ENCODE data around the gene STON1. TPM values are rescaled to one million over a fixed set of nuclear protein-coding genes. Genes with fewer than 3 reads are reported as not detected.
"Not testable (repeated sequence)": the region's sequence is repeated elsewhere in the genome, so short reads cannot be mapped to it uniquely, and the experiment has no call there.

The STON1 gene
- total RNA-seq, 1 experiment from 2014 or later: 1.5 TPM

- no peak for DNase-seq
- ChIA-PET CTCF (no interaction called here), POLR2A (no interaction called here)
- H3K27ac Mint-ChIP-seq (ENCODE audit: unreplicated experiment): no peak overlapping the region
- H3K36me3 ChIP-seq (ENCODE audit: control insufficient read depth, insufficient read depth, low read length): no peaks in the 10 kb centered on the region
- no TSS peak for BruUV-seq (replicated peaks)
- H3K27me3 ChIP-seq (replicated peaks; ENCODE audit: control insufficient read depth, insufficient read depth, low read length): no peaks in the 10 kb centered on the region
- no peaks in the 10 kb centered on the region for H3K27me3 Mint-ChIP-seq (ENCODE audit: insufficient read depth, unreplicated experiment)
- H3K4me1 Mint-ChIP-seq (ENCODE audit: low read depth, unreplicated experiment): no peaks in the 10 kb centered on the region
- no peak overlapping the region for H3K4me3 ChIP-seq (ENCODE audit: low read depth, low read length)
- peaks cover 11% of the 10 kb centered on the region for H3K9me3 Mint-ChIP-seq (ENCODE audit: unreplicated experiment)
- no peak overlapping the region for H3K4me3 Mint-ChIP-seq (ENCODE audit: unreplicated experiment)
- no peaks in the 10 kb centered on the region for H3K4me1 ChIP-seq
- intact Hi-C loops (cut with micrococcal nuclease; ENCODE audit: unreplicated experiment): no loop called here
- no peaks in the 10 kb centered on the region for H3K36me3 Mint-ChIP-seq (ENCODE audit: insufficient read depth, unreplicated experiment)
- TF ChIP-seq CTCF (IDR thresholded peaks at IDR 0.05; ENCODE audit: insufficient read depth in 1 of 2, low read depth in 1 of 2, low read length in 1 of 2, severe bottlenecking in 1 of 2, unreplicated experiment in 1 of 2): no peak
- H3K9me3 ChIP-seq: no peaks in the 10 kb centered on the region
These were observed 21.6 kb downstream of the STON1 start for GRCh38 chr2:48551548-48551947.

GRCh38 chr2:48555071-48555470 is 25.1 kb downstream of the STON1 start:
- H3K9me3 Mint-ChIP-seq (ENCODE audit: unreplicated experiment): peaks cover 11% of the 10 kb centered on the region
- intact Hi-C loops (cut with micrococcal nuclease; ENCODE audit: unreplicated experiment); H3K36me3 Mint-ChIP-seq (ENCODE audit: insufficient read depth, unreplicated experiment); H3K4me1 ChIP-seq; H3K27me3 Mint-ChIP-seq (ENCODE audit: insufficient read depth, unreplicated experiment); BruUV-seq (replicated peaks); H3K4me3 Mint-ChIP-seq (ENCODE audit: unreplicated experiment); H3K27ac Mint-ChIP-seq (ENCODE audit: unreplicated experiment); H3K4me3 ChIP-seq (ENCODE audit: low read depth, low read length); H3K36me3 ChIP-seq (ENCODE audit: control insufficient read depth, insufficient read depth, low read length); CTCF ChIA-PET; H3K4me1 Mint-ChIP-seq (ENCODE audit: low read depth, unreplicated experiment); DNase-seq; H3K27me3 ChIP-seq (replicated peaks; ENCODE audit: control insufficient read depth, insufficient read depth, low read length); POLR2A ChIA-PET; H3K9me3 ChIP-seq: not testable (repeated sequence)

- Histone ChIP-seq H3K27me3 (replicated peaks; ENCODE audit: control insufficient read depth, insufficient read depth, low read length) (no peaks in the 10 kb centered on the region), H3K4me3 (ENCODE audit: low read depth, low read length) (no peak overlapping the region), H3K9me3 (no peaks in the 10 kb centered on the region), H3K4me1 (no peaks in the 10 kb centered on the region), H3K36me3 (ENCODE audit: control insufficient read depth, insufficient read depth, low read length) (no peaks in the 10 kb centered on the region)
- intact Hi-C loops (cut with micrococcal nuclease; ENCODE audit: unreplicated experiment): no loop called here
- Mint-ChIP-seq H3K4me1 (ENCODE audit: low read depth, unreplicated experiment) (peaks cover 5% of the 10 kb centered on the region), H3K27me3 (ENCODE audit: insufficient read depth, unreplicated experiment) (no peaks in the 10 kb centered on the region), H3K4me3 (ENCODE audit: unreplicated experiment) (no peak overlapping the region), H3K9me3 (ENCODE audit: unreplicated experiment) (peaks cover 4% of the 10 kb centered on the region), H3K36me3 (ENCODE audit: insufficient read depth, unreplicated experiment) (no peaks in the 10 kb centered on the region), H3K27ac (ENCODE audit: unreplicated experiment) (no peak overlapping the region)
- ChIA-PET POLR2A (no interaction called here), CTCF (no interaction called here)
- BruUV-seq (replicated peaks): no TSS peak
- no peak for DNase-seq
- no peak for TF ChIP-seq CTCF (IDR thresholded peaks at IDR 0.05; ENCODE audit: insufficient read depth in 1 of 2, low read depth in 1 of 2, low read length in 1 of 2, severe bottlenecking in 1 of 2, unreplicated experiment in 1 of 2)
These were observed 28.5 kb downstream of the STON1 start for GRCh38 chr2:48558456-48558855.

- Histone ChIP-seq H3K4me1 (no peaks in the 10 kb centered on the region), H3K4me3 (ENCODE audit: low read depth, low read length) (no peak overlapping the region), H3K27me3 (replicated peaks; ENCODE audit: control insufficient read depth, insufficient read depth, low read length) (no peaks in the 10 kb centered on the region), H3K9me3 (no peaks in the 10 kb centered on the region), H3K36me3 (ENCODE audit: control insufficient read depth, insufficient read depth, low read length) (no peaks in the 10 kb centered on the region)
- DNase-seq: no peak
- Mint-ChIP-seq H3K36me3 (ENCODE audit: insufficient read depth, unreplicated experiment) (no peaks in the 10 kb centered on the region), H3K9me3 (ENCODE audit: unreplicated experiment) (peaks cover 10% of the 10 kb centered on the region), H3K4me3 (ENCODE audit: unreplicated experiment) (no peak overlapping the region), H3K27ac (ENCODE audit: unreplicated experiment) (no peak overlapping the region), H3K4me1 (ENCODE audit: low read depth, unreplicated experiment) (peaks cover 5% of the 10 kb centered on the region), H3K27me3 (ENCODE audit: insufficient read depth, unreplicated experiment) (no peaks in the 10 kb centered on the region)
- no peak for TF ChIP-seq CTCF (IDR thresholded peaks at IDR 0.05; ENCODE audit: insufficient read depth in 1 of 2, low read depth in 1 of 2, low read length in 1 of 2, severe bottlenecking in 1 of 2, unreplicated experiment in 1 of 2)
- ChIA-PET POLR2A (no interaction called here), CTCF (no interaction called here)
- intact Hi-C loops (cut with micrococcal nuclease; ENCODE audit: unreplicated experiment): no loop called here
- no TSS peak for BruUV-seq (replicated peaks)
These were observed 30.7 kb downstream of the STON1 start for GRCh38 chr2:48560546-48561209.

Data from Caco-2 (cell line).